Activated CD8-positive, alpha-beta memory T cell treated with anti-CD3 and anti-CD28 coated beads for 1 hour (primary cell): Measurements from ENCODE around the gene PXT1.
"Not testable (repeated sequence)": the region's sequence is repeated elsewhere in the genome, so short reads cannot be mapped to it uniquely, and the experiment has no call there.

Experiments
- DNase-seq, 2 donors: peaks; one replicate each; pipeline ENCODE4 v3.0.0-alpha.2; 2020; ENCODE audit warnings: low read depth in 1 of 2; ENCODE audit errors: extremely low read depth in 1 of 2

Gene PXT1

DNA sequence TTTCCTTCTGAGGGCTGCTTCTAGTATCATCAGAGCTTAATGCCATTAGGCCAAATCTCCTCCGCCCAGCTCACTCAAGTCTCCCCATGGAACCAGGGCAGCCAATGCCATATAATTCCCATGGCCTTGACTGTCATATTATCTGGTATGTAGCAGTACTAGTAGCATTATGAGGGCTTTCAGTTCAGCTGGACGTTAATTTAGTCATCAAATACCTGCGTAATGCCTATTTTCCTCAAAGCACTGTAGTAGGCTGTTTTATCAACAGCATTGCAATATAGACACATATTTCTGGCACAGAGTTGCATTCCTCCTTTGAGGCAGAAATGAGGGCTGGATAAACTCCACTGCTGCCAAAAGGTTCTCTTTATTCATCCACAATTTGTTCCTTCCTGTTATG is 1.8 kb upstream of the PXT1 start:
- DNase-seq, result no peak

DNA sequence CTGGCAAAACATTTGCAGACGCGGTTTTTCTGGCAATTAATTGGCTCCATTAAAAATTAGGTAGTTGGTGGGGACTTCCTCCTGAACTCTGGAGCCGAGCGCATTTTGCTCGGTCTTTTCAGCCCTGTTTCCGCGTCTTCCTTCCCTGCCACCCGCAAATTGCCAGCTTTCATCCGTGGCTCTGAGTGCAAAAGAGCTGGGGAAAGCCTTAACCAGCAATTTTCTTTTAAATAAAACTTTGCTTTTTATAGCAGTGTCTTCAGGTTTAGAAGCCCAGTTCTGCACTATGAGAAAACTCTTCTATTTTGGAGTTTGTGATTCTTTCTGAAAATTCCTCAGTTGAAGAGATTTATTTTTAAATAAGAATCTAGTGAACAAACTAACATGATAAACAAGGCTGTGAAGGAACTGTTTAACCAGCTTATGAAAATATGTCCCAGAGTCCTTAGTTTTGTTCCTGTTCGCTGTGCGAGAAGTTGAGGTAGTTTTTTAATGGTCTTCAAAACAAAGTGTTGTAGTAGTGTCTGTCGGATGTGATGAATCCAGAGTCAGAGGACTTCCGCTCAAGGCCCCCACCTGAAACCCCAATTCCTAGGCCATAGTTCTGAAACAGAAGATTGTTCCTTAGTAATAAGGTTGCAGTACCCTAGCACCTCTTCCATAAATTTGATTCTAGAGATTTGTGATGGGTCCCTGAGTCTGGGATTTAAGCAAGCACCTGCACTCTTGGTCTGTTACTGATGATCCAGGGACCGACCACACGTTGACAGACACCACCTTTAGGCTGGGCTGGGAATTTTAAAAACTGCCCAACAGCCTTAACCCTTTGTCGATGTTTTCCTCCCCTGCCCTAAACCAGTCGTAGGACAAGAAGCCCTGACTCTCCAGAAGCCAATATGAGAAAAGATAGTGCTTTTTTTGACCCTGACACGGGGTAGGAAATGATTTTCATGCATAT is 1.1 kb upstream of the PXT1 start:
- DNase-seq, result no peak

DNA sequence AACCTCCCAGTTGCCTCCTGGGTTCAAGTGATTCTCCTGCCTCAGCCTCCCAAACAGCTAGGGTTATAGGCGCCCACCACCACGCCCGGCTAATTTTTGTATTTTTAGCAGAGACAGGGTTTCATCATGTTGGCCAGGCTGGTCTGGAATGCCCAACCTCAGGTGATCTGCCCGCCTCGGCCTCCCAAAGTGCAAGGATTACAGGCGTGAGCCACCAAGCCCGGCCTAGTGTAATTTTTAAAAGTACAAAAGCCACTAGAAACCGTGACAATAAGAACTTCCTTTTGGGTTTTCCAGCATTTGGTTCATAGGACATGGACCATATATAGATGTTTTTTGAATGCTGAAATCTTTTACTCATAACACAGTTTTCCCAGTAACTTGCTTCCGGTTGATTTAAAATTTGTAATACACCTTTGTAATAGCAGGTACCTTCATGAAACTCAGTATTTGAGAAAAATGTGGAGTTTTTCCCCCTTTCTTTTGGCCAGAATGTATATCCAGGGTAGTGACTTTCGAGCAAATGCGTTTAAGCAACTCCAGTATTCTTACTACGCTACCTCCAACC is 467 bp downstream of the PXT1 start:
- DNase-seq, result no peak

GRCh38 chr6:36441307-36441894 is 1.3 kb downstream of the PXT1 start:
- DNase-seq, result peak; percentile 54 to 78

DNA sequence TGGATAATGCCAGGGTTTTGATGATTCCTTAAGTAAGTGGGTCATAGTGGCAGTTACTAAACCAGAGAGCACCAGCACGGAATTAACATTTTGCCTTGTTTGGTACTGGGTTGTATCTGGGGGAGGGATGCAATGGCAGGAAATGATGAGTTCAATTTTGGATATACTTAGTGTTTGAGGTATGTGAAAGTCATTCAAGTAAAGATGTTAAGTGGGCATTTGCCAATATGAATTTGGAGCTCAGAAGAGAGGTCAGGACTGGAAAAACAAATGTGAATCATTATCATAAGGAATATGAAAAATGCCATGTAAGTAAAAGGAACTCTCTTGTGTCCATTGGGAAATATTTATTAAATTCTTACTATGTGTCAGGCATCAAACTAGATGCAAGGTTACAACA is 6.2 kb downstream of the PXT1 start:
- DNase-seq, result no peak

- no peak for DNase-seq
Observed at GRCh38 chr6:36432151-36432671, 10.4 kb downstream of the PXT1 start.

DNA sequence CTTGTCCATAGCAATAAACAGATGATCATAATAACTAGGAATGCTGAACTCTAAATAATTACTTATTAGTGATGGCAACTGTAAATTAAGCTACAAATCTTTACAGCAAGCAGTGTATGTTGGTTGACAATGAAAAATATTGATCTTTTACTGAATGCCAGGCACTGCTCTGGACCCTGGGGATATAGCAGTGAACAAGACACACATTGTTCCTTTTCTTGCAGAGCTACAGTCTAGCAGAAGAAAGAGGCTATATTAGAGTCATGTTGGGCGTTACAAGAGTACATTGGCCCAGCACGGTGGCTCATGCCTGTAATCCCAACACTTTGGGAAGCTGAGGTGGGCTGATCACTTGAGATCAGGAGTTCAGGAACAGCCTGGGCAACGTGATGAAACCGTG is 11.5 kb downstream of the PXT1 start:
- no peak for DNase-seq

DNA sequence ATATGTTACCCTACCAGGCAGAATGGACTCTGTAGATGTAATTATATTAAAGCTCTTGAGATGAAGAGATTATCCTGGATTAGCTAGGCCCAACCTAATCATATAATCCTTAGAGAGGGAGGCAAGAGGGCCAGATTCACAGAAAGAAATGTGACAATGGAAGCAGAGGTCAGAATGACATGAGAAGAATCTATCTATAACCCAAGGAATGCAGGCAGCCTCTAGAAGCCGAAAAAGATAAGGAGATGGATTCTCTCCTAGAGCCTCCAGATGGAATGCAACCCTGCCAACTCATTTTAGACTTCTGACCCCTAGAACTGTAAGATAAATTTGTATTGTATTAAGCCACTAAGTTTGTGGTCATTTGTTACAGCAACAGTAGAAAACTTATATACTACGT is 12.3 kb downstream of the PXT1 start:
- DNase-seq, result no peak

DNA sequence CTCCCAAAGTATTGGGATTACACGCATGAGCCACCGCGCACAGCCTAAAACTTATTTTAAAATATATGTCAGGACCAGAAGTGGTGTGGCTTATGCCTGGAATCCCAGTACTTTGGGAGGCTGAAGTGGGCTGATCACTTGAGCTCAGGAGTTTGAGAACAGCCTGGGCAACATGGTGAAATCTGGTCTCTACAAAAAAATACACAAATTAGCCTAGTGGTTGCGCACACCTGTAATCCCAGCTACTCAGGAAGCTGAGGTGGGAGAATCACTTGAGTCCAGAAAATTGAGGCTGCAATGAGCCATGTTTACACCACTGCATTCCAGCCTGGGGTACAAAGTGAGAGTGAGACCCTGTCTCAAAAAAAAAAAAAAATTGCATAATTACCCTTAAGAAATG is 13.7 kb downstream of the PXT1 start:
- DNase-seq, result no peak

GRCh38 chr6:36426622-36427021 is 16.0 kb downstream of the PXT1 start:
- no peak for DNase-seq

DNA sequence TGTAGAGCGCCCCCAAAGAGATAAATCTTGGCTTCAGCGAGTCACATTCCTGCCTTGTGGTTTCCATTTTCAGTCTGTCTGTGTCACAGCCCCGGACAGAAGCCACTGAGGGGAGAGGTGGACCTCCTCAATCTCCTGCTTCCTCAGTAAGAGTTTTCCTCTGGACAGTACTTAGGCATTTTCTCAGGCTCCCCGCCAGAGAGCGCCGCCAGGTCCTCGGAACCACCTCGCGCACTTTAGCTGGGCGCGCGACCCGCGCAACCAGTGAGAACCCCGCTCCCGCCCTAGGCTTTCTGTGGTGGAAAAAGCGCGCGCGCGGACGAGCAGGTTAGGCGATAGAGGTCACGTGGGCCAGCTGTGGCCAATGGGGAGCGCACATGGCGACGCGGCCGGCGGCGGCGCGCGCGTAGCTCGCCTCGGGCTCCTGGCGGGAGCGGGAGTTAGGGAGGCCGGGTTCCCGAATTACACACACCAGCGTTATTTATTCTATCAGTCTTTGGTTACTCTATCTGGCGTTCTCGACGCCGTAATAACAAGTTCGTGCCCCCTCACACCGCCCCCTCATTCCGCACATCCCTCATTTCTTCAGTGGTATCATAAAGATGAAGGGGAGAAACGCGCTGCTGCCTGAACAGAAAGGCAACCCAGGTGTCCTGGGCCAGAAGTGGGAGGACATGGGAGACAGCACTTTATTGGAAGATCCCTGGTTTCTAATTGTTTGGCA is 19.4 kb downstream of the PXT1 start:
- peak; percentile 94 to 98 for DNase-seq

DNA sequence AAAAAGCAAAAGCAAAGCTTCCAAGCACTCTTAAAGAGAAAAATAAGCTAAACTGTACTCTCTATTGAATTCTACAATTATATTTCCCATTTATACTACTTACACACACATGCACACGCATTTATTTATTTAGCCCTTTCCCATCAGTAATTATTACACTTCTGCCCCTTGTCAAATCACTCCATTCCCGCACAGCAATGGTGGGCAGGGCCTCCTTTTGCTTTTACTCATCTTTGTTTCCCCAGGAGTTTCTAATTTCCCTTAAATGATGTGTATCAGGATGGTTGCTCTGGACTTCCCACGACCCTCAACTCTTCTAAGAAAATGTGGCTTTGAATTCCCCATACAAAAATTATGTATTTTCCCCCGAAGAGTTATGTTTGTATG is 19.9 kb downstream of the PXT1 start:
- DNase-seq, result no peak

GRCh38 chr6:36419310-36419709 is 23.3 kb downstream of the PXT1 start:
- no peak for DNase-seq

- DNase-seq, result no peak
Observed at GRCh38 chr6:36418558-36418957, 24.1 kb downstream of the PXT1 start.

GRCh38 chr6:36414481-36414880 is 28.2 kb downstream of the PXT1 start:
- no peak for DNase-seq

- no peak for DNase-seq
Observed at GRCh38 chr6:36413489-36414480, 28.9 kb downstream of the PXT1 start.

- DNase-seq, result not testable (repeated sequence)
Observed at GRCh38 chr6:36409718-36410117, 32.9 kb downstream of the PXT1 start.

GRCh38 chr6:36404164-36404563 is 38.5 kb downstream of the PXT1 start:
- DNase-seq, result no peak

DNA sequence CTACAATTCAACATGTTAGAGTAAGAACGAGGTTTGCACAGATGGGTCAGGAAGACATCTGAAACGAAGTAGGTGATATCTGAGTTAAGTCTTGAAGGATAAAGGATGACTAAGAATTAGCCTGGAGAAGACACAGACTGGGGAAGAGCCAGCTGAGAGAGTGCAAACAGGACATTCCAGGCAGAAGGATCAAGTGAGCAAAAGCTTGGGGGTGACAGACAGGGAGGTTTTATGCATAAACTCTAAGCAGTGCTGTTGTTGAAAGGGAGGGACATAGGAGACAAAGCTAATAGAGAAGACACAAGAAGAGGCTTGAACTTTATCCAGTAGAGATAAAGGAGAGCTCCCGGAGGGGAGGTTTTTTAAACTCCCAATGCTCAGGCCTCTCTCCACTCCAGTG is 40.2 kb downstream of the PXT1 start:
- no peak for DNase-seq

GRCh38 chr6:36399970-36400369 is 42.7 kb downstream of the PXT1 start:
- no peak for DNase-seq
